ENCODE results near the gene HINFP.

- TF ChIP-seq ISL1 (CRISPR knock-in tag; IDR thresholded peaks at IDR 0.05): no peak
- TF ChIP-seq ESRRG (CRISPR knock-in tag; IDR thresholded peaks at IDR 0.05): no peak
- TF ChIP-seq CSRNP3 (CRISPR knock-in tag; IDR thresholded peaks at IDR 0.05): no peak
- TF ChIP-seq CREB5 (CRISPR knock-in tag; IDR thresholded peaks at IDR 0.05; ENCODE audit: low read depth): no peak
Observed at GRCh38 chr11:119144825-119145486, 23.6 kb downstream of the HINFP start.
